Cerebellar cortex (tissue), 1 donor: ENCODE measurements around the gene TARS3.
A peak's percentile ranks its signal among the peaks of the same experiment; 100 is the strongest.
"Not testable (repeated sequence)": the region's sequence is repeated elsewhere in the genome, so short reads cannot be mapped to it uniquely, and the experiment has no call there.

ENCODE experiments used
- DNase-seq: peaks from one replicate; pipeline ENCODE4 v3.0.0-alpha.2; 2015; ENCODE audit warnings: low spot score

The TARS3 gene

DNA sequence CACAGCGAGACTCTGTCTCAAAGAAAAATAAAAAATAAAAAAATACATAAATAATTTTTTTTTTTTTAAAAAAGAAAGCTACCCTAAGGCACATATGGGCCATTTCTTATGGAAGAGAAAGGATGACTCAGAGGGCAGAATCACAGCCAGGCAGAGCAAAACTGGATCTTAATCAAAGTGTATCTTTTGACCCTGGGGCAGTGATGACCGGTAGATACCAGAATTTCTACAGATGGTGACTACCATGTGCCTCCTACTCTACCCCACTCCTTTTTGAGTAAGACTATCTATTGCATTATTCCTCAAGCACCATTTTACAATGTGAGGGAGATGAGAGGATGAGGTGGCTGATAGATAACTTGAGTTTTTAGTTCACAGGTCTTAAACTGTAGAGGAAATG lies 26.0 kb downstream of the TARS3 start:
- DNase-seq: no peak

DNA sequence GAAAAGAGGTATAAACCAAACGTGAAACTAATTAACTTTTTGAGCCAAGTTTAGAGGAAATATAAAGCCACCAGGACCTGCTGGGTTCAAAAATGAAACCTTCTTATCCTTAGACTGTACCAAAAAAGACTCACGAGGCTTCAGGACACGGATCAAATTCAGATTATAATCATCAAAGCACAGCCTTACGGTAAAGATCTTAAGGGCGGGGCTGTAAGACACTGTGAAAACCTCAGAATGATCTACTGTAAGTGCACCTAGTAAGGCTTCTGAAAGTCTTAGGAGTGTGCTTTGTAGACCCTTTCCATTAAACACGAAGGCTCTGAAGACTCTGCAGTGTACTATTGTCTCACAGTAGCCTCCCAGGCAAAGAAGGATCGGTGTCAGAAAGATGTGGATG lies 26.8 kb downstream of the TARS3 start:
- DNase-seq: no peak

DNA sequence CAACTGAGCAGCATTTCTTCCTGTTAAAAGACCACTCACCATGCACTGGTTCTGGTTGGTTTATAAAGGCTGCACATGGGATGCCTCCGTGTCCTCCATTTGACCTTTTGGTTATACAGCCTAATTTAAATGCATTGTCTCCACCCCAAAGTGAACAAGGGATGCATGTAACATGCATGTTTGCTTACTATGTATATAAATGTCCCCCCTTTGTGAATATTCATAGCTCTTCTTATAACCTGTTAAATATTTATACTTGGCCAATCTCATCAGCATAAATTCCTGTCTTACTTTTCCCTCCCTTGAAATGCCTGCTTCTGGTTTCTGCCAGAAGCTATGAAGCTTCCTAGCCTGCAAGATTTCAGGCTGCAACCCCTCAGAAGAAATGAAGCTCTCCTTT lies 27.4 kb downstream of the TARS3 start:
- DNase-seq: no peak

DNA sequence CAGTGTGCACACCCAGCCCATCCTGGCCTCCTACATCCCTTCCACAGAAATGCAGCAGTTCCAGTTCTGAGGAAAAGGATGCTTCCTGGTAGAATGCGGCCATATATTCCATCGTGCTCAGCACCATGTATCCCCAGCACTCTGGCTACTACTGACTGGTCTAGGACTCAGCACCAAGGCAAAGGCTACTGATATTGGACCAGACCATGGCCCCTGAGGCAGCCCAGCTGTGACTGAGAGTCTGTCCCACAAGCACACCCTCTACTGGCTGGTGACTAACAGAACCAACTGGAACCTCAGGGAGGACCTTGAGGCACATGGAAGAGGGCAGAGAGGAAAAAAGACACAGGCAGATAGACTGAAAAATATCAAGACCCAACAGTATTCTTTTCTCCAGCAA lies 30.0 kb downstream of the TARS3 start:
- no peak for DNase-seq

DNA sequence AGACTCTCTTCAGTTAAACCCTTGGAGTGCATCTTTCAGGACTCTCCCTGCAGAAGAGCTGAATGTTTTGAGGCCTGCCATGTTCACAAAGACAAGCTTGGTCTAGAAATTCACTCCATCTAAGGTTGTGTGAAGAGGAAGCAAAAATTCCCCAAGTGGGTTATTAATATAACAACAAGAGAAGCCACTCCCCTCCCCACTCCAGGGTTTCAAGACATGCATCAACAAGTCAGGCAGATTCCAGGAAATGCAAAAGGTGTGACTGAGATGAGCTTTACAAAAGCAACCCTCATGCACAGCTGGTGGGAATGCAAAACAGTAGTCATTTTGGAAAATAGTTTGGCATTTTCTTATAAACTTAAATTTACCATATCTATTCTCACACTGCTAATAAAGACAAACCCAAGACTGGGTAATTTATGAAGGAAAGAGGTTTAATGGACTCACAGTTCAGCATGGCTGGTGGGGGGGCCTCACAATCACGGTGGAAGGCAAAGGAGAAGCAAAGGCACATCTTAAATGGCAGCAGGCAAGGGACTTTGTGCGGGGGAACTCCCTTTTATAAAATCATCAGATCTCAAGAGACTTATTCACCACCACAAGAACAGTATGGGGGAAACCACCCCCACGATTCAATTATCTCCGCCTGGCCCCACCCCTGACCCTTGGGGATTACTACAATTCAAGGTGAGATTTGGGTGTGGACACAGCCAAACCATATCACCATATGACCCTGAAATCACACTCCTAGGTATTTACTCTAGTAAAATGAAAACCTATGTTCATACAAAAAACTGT lies 31.3 kb downstream of the TARS3 start:
- no peak for DNase-seq

DNA sequence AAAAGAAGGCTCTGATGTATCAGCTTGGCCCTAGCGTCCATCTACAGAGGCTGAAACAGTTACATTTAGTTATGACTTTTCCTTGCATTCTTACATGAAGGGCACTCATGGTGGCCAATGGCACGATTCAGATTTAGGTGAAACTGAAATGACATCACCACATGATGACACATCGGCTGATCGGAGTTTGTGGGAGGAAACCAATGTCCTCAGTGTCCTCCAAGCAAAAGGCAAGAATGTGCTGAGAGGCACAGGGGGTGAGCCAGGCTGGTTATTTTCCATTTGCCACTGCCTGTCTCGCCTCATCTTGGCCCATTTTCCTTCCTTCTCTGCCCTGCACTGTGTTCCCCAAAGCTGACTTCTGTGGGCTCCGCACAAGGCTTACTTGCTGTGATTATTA lies 34.4 kb downstream of the TARS3 start:
- no peak for DNase-seq

DNA sequence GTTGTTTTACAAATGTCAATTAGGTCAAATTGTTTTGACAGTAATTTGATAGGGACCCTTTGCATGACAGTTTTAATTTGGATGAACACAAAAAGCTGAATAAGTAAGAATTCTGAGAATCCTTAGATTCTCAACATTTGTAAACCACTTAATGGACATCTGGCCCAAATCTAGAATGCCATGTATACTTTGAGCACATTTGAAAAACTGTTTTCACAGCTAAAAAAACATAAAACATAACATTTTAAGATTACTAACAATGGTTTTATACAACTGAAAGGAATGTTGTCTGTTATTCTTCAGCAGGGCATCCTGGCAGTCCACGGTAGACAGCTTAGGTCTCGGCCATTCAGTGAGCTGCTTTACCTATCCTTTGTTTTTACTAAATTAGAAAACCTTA lies 37.6 kb downstream of the TARS3 start:
- DNase-seq: no peak

DNA sequence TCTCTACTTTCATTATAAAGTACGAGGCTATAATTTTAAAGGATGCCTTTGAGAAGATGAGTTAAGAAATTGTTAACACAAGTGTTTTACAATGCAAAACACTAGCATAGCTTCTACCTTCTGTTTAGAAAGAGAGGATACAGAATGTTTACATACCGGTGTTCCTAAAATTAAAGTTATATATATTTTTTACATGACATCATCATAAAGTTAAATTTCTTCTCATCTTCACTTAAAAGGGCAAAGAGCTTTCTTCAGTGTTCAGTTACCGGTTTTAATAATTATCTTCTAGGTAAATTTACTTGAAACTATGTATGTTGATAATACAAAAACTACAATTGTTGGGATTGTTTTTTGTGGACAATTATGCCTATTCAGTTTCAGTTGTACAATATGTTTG lies 39.4 kb downstream of the TARS3 start:
- no peak for DNase-seq

DNA sequence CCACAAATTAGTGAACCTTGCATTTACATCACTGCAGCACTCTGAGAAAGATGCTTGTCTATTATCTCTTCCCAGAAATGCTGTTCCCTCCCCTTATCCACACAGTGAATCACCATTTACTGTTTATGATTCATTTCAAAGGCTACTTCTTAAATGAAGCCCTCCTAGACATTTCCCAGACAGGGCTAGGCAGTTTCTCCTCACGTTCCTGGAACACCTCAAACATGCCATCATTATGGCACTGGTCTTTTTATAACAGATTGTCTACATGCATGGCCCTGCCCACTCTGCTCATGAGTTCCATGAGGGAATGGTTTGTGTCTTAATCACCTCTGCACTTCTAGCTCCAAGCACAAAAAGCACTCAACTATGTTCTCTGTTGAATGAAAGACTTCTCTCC lies 39.9 kb downstream of the TARS3 start:
- no peak for DNase-seq

DNA sequence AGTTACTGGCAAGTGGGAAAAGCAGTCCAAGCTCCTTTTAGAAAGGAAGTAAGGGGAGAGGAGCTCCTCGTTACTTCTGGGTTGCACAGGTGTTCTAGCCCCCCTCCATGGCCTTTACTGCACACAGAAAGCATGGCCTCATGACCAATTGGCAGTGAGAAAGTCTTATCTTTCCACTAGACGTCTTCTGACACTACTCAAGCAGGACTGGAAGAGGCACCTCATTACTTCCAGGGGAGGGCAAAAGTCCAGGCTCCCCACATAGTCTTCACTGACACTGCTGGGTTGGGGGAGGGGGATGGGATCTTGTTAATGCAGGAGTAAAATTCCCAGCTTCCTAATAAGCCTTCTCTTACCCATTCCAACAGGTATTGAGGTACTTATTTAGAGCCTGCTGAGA lies 44.5 kb downstream of the TARS3 start:
- no peak for DNase-seq

DNA sequence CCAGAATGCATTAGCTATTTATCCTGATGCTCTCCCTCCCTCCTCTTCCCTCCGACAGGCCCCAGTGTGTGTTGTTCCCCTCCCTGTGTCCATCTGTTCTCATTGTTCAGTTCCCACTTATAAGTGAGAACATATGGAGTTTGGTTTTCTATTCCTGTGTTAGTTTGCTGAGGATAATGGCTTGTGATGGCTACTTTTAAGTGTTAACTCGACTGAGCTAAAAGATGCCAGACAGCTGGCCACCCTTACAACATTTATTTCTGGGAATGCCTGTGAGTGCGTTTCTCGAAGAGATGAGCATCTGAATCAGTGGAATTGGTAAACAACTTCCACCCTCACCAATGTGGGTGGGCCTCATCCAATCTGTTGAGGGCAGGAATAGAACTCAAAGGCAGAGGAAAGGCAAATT lies 47.3 kb downstream of the TARS3 start:
- DNase-seq: peak; percentile 86

DNA sequence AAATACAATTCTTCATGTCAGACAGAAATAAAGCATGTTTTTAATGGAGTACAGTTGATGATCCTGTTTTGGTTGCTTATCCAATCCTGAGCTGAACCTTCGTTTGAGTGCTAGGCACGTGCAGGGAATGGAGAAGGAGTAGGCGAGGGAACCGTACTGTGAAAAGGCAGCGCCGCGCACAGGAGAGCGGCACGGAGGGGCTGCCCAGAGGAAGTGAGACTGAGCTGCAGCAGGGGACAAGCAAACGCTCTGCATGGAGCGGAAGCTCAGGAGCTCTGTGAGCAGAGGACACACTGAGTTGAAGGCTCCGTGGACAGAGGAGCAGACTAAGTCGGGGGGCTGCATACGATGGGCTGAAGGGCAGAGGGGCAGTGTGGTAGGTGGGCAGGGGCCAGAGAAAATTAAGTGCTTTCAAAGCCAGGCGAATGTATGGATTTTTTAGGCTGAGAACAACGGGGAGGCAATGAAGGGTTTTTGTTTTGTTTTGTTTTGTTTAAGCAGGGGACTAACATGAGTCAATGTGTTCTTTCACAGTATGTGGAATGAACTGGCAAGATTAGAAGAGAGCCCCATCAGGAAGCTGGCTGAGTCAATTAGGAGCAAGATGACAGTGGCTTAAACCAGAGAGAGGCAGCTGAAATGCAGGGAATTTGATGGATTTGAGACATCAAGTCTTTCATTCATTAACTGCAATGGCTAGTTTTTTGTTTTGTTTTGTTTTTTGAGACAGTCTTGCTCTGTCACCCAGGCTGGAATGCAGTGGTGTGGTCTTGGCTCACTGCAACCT lies 48.3 kb downstream of the TARS3 start:
- DNase-seq: peak; percentile 84

DNA sequence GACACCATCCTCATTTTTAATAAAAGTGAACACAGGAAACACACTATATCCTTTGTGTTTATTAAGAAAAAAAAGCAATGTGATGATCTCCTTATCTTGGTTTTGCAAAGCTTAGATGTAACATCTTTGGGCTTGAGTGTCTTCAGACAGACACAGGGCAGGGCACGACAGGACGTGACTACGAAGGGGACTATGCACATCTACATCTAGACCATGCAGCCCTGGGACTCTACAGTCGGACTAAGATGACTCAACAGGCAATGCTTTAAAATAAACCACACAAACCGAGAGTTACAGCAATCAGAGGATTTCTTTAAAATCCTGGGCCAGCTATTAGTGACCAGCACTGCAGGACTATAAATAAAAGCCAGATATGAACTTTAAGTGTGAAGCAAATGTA lies 49.3 kb downstream of the TARS3 start:
- DNase-seq: no peak

DNA sequence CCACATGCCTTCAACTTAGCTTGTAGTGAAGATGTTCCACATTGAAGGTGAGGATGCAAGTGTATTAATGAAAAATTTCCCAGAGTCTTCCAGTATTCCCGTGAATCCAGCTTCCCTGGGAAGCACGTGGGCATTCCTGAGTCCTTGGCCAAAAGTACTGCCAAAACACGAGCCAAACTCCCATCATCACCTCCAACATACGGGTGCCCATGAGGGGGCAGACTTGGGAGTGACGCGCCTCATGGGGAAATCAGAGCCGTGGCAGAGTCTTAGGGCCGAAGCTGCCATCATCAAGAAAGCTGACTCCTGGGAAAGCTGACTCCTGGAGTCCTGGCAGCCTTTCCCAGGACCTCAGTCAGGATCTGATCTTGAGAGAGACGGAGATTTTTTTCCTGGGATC lies 52.0 kb downstream of the TARS3 start:
- no peak for DNase-seq

DNA sequence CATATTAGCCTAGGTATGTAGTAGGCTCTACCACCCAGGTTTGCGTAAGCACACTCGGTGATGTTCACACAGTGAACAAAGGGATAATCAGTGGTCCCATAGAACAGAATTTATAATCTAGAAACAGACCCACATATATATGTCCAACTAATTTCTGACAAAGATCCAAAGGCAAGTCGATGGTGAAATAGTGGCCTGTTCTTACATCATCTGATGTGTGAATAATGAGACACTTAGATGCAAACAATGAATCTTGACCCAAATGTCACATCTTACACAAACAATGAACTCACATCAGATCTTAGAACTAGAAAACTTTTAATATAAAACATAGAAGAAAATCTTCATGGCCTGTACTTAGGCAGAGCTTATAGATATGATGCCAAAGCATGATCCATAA lies 54.5 kb downstream of the TARS3 start:
- no peak for DNase-seq

DNA sequence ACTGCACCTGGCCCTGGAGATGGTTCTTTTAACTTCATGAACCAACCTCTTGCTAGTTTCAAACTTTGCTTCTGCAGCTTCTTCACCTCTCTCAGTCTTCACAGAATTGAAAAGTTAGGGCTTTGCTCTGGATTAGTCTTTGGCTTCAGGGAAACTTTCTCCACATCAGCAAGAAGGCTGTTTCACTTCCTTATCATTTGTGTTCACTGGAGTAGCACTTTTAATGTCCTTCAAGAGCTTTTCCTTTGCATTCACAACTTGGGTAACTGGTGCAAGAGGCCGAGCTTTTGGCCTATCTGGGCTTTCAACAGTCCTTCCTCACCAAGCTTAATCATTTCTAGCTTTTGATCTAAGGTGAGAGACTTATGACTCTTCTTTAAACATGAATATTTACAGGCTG lies 56.4 kb downstream of the TARS3 start:
- no peak for DNase-seq

DNA sequence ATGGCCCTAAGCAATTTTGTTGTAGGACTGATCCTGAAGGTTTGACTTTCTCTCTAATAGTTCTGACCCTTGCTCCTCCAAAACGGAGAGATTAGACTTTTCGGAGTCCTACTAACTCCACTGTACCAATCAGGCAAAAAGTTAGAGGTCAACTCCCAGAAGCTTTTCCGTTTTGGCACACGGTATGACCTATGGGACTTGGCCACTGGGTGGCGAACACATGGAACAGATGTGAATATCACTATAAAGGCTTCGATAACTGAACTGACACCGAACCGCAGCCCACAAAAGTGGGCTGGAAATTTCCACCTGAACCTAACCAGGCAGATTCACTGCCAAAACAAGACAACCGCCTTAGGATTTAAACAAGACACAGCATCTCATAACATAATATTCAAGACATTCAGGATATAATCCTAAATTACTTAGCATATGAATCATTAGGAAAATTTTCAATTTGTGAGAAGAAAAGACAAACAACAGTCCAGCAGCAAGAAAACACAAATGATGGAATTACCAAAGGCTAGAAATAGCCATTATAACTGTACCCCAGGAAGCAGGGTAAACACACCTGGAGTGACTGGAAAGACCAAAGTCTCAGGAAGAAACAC lies 59.9 kb downstream of the TARS3 start:
- DNase-seq: no peak

DNA sequence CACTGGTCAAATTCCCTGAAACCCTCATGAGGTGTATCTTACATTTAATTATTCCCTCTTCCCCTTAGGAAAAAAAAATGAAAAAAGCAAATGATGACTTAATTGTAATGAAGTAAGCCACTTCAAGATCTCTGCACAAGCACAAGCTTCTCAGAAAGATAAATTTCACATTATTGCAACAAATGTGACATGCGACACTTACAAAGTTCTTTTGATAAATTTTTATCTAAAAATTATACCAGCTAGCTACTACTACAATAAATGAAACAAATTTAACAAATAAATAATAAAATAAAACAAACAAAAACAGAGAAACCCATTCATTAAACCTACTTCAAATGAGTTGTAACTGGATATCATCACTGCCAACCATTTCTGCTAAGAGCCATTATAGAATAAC lies 62.1 kb downstream of the TARS3 start:
- DNase-seq: no peak

DNA sequence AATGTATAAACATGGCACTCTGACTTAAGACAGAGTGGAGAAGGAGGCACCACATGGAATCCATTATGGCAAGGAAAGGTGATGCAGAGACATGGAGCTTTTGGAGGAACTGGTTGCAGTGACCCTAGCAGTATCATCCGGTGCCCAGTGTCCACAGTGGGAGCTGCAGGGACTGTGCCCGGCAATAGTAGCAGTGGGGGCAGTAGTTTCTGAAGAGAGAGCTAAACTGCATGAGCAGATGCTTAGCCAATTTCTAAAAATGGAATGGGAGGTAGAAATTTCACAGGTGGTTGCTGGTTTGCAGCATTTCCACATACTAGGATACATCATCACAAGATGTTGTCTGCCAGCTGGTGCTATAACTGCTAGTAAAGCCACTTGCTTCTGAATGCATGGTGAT lies 64.3 kb downstream of the TARS3 start:
- DNase-seq: no peak

DNA sequence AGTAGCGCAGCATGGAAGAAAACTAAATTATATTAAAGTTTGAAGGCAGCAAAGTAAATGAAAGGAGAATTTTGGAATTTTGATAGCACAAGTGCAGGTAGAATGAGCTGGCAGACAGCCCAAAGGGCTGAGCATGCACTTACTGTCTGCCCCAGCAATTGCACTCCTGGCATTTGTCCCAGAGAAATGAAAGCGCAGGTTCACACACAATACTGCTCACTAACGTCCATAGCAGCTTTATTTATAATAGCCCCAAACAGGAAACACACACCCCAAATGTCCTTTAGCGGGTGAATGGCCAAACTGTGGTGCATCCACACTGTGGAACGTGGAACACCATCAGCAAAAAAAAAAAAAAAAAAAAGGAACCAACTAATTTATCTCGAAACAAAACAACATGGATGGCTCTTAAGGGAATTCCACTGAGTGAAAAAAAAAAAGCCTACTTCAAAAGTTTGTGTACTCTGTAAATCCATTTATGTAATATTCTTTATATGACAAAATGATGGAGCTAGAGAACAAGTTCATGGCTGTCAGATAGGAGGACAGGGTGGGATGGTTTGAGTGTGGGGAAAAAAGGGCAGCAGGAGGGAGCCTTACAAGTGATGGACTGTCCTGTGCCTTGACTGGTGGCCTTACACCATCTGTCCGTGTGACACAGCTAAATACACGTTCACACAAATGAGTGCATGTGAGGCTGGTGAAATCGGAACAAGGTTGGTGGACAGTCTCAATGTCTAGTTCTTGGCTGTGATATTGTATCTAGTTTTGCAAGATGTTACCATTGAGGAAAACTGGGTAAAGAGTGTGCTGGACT lies 66.1 kb downstream of the TARS3 start:
- no peak for DNase-seq

DNA sequence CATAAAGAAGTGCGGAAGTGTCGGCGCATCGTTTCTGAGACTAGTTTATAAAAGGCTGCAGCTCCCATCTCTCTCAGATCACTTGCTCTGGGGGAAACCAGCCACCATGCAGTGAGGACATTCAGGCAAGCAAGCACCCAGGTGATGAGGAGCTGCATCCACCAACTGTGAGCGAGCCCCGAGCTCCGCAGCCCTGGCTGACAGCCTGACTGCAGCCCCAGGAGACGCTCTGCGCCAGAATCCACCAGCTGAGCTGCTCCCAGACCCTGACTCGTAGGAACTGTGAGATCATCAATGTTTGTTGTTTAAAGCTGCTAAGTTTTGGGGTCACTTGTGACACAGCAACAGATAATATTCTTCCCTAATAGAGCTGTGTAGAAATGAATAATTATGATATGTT lies 67.1 kb downstream of the TARS3 start:
- DNase-seq: no peak

DNA sequence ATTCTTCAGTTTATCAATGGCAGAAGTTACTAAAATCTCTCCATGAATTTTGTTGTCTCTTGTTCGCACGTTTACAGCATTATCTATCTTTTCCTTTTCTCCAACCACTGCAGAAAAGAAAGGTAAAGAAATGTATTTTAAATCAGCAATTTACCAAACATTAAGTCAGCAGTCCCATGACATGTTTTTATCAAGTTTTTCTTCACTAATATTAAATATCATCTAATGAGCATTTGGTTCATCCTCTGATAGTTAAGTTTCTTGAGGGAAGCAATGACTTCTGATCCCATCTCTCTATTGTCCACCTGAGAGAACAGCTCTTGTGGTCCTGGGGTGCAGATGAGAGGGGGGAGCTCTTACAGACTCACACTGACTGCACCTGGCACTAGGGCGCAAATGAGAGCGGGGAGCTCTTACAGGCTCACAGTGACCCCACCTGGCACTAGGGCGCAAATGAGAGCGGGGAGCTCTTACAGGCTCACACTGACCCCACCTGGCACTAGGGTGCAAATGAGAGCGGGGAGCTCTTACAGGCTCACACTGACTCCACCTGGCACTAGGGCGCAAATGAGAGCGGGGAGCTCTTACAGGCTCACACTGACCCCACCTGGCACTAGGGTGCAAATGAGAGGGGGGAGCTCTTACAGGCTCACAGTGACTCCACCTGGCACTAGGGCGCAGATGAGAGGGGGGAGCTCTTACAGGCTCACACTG lies 69.5 kb downstream of the TARS3 start:
- not testable (repeated sequence) for DNase-seq
